GM19193 (cell line): ENCODE data around the gene FGD3.

Experiments used
- POLR2A ChIP-seq: IDR thresholded peaks from 4 replicates; pipeline ENCODE4 v1.6.1; 2011; ENCODE audit not compliant: insufficient read depth, insufficient read length; ENCODE audit errors: extremely low read depth

Gene FGD3

DNA sequence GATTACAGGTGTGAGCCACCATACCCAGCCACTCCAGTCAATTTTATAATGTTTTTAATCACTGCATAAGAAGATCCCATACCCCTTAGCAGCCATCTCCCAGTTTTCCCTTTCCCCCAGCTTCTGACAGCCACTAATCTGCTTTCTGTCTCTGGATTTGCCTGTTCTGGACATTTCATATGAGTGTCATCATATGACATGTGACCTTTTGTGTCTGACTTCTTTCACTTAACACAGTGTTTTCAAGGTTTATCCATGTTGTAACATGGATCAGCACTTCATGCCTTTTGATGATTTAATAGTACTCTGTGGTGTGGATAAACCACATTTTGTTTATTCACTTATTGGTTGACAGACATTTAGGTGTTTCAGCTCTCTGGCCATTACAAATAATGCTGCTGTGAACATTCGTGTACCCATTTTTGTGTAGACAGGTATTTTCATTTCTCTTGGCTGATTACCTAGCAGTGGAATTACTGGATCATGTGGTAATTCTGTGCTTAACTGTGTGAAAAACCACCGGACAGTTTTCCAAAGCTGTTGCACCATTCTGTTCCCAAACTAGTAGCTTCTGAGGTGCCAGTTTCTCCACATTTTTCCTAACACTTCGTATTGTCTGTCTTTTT lies 119.8 kb downstream of the FGD3 start:
- TF ChIP-seq POLR2A: no peak

DNA sequence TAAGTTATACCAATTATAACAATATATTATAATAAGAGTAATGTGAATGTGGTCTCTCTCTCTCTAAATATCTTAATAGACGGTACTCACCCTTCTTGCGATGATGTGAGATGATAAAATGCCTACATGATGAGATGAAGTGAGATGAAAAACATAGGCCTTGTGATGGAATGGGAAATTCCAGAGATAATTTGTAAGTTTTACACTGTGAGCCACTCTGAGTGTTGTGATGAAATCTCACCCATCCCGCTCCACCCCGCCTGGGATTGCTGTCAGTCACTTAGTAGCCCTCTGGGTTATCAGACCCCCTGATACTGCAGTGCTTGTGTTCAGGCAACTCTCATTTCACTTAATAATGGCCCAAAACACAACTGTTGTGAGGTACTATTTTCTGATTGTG lies 121.6 kb downstream of the FGD3 start:
- TF ChIP-seq POLR2A: no peak

DNA sequence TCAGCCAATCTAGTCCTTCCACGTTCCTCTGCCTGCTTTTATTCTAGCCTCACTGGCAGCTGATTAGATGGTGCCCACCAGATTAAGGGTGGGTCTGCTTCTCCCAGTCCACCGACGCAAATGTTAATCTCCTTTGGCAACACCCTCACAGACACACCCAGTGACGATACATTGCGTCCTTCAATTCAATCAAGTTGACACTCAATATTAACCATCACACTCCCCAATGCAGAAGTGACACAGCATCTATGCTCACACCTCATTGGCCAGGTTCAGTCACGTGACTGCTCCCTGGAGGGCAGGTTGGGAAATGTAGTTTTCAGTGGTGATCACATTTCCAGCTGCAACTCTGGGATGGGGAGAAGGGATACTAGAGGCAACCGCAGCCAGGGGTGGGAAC lies 124.1 kb downstream of the FGD3 start:
- no peak for TF ChIP-seq POLR2A

DNA sequence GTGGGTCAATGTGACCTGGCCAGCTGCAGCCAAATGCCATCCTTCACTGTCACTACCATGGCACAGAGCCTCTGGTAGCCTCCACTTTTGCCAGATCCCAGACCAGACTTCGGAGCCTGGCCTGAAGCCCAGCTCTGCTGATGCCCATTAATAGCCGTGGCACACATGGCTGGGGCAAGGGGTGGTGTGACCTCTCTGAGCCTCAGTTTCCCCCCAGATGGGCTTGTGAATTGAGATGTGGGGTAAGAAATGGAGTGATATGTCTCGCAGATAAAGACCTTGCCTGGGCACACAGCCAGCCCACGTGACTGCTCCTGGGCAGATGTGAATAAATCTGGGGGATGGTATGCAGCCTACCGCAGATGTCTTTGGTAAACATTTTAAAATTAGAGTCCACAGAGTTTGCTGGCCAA lies 125.1 kb downstream of the FGD3 start:
- TF ChIP-seq POLR2A: no peak

DNA sequence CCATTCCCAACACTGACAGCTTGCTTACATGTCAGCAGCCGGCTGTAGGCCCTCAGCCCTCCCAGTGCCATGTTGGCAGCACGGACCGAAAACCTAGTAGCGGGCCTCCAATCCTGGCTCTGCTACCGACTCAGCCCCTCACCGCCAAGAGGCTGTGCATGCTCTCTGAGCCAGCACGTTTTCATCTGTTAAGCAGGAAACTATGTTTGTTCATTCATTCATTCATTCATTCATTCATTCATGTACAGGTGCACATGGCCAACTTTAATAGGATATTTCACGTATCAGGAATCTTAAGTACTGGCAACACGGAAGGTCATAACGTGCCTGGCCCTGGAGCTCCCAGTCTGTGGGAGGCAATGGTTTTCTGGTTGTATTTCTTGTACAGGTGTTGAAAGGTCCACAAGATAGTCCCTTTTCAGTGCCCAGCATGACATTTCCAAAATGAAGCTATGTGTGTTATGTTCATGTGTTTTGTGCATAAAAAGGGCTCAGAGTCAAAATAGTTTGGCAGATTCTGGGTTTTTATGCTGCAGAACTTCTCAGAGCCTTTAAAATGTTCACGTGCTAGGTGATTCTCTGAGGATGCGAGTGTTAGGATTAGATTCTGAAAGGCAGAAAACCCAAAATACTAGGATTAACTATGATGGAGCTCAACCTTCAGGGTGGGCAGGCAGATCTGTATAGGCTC lies 128.9 kb downstream of the FGD3 start:
- TF ChIP-seq POLR2A: no peak

DNA sequence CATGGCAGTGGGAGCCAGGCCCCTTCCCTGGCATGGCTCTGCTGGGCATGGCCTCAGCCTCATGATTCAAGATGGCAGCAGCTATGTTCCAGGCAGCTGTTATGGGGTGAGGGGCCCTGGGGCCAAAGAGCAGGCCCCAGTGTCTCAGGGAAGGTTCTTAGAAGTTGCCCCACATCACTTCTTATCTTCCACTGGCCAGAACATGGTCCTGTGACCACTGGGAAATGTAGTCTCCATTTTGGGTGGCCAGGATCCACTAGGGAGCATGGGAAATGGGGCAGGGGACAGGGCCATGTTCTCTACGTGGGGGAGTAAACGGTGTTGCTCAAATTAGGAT lies 129.4 kb downstream of the FGD3 start:
- no peak for TF ChIP-seq POLR2A

DNA sequence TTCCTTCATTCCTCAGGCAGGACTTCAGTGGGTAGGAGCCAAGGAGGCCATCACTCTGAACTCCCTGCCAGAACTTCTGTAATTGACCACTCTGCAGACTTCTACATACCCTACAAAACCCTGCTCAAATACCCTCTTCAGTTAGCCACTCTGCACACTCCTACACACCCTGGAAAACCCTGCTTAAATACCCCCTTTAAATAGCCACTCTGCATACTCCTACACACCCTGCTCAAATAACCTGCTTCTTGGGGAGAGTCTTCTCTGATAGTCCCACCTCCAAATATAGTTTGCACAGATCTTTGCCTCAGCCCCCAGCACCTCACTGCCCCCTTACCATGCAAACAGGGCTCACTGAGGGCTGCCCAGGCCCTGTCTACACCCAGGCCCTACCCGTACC lies 130.0 kb downstream of the FGD3 start:
- no peak for TF ChIP-seq POLR2A

DNA sequence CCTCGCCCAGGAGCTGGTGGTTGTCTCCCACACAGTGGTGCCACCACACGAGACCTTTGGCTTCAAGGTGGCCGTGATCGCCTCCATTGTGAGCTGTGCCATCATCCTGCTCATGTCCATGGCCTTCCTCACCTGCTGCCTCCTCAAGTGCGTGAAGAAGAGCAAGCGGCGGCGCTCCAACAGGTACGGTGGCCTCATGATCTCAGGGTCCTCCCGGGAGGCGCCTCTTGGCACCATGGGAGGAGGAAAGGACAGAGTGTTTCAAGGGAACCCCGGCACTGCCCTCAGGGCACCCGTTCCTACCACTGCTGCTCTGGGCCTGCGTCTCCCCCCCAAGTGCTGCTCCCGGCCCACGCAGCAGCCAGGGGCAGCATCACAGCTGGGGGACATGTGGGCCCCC lies 130.5 kb downstream of the FGD3 start:
- no peak for TF ChIP-seq POLR2A

DNA sequence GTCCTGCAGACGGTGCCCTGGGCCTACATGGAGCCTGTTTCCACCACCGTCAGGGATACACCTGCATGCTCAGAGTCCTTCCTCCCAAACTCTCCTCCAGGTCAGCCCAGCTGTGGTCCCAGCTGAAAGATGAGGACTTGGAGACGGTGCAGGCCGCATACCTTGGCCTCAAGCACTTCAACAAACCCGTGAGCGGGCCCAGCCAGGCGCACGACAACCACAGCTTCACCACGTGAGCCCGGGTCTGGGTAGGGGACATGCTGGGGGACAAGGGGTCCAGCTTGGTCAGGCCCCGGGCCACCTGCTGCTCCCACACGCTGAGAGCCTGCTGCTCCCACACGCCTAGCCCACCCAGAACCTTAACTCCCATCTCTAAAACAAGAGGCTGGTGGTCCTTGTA lies 132.0 kb downstream of the FGD3 start:
- TF ChIP-seq POLR2A: no peak

DNA sequence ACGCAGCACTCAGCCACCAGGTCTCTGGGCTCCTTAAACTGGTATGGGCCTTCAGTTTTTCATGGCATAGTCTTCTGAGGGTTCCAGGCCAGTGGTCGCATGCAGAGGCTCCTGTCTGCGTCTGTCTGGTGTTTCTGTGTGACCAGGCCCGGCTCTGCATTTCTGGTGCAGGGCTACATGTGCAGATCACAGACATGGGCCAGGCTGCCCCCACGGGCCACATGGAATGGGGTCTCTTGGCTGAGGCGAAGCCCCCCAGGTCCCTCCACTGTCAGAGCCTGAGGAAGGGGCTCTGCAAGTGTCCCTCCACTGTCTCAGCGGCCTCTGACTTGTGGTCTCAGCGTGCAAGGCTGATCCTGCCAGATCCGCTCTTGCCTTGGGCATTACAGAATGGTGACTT lies 133.1 kb downstream of the FGD3 start:
- TF ChIP-seq POLR2A: no peak

DNA sequence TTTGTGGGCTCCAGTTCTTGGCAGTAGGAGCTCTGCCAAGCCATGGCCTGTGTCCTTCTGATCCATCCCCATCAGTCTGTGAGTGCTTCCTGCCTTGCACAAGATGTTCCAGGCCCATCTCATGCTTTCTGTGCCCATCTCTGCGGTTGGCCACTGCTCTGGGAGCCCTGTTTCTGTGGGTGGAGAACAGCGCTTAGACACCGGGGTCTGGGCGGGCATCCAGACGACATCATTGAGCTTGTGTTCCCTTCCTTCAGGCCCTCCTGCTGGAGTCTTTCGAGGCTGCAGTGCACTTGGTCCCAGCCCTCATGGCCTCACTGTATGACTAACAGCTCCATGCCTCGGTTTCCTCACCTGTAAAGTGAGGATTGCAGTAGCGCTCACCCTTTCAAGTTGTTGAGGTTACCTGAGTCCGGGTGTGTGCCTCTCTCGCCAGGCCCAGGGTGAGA lies 133.8 kb downstream of the FGD3 start:
- no peak for TF ChIP-seq POLR2A

DNA sequence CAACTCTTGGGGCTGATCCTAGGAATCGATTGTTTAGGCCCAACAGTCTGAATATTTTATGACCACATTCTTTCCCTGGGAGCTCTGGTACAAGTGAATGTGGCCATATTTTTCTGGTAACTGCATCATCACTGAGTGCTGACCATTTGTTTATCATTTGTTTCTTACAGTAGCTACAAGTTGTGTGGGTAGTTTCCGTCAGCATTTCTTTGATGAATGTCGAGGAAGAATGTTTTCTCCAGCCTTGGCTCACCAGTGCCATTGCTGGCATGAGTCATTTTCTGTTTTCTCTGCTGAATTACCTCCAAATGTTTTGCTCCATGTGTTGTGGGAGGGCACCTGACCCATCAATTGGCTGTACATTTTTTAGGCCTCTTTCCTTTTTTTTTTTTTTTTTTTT lies 134.6 kb downstream of the FGD3 start:
- TF ChIP-seq POLR2A: no peak

DNA sequence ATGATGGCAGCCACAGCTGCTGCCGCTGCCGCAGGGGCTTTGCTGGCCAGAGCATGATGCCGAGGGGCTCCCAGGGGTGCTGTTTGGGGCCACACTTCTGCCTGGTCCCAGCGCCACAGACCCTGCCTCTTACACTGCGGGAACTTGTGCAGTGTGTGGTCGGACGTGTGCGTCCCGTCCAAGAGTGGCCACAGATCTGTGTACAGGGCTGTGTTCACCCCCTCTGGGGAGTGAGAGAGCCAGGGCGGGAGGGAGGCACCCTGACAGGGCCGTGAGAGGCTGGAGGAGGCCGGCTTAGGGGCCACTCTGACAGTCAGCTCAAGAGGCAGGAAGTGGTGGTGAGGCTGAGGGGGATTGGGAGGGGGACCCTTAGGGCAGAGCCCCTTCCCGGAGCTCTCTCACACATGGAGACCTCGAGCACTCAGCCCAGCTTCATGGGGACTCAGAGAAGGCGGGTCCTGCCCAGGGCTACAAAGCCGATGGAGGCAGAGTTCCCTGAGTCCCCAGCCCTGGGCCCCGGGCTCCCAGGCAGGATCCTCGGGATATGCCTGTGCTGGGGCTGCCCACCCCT lies 135.6 kb downstream of the FGD3 start:
- no peak for TF ChIP-seq POLR2A

DNA sequence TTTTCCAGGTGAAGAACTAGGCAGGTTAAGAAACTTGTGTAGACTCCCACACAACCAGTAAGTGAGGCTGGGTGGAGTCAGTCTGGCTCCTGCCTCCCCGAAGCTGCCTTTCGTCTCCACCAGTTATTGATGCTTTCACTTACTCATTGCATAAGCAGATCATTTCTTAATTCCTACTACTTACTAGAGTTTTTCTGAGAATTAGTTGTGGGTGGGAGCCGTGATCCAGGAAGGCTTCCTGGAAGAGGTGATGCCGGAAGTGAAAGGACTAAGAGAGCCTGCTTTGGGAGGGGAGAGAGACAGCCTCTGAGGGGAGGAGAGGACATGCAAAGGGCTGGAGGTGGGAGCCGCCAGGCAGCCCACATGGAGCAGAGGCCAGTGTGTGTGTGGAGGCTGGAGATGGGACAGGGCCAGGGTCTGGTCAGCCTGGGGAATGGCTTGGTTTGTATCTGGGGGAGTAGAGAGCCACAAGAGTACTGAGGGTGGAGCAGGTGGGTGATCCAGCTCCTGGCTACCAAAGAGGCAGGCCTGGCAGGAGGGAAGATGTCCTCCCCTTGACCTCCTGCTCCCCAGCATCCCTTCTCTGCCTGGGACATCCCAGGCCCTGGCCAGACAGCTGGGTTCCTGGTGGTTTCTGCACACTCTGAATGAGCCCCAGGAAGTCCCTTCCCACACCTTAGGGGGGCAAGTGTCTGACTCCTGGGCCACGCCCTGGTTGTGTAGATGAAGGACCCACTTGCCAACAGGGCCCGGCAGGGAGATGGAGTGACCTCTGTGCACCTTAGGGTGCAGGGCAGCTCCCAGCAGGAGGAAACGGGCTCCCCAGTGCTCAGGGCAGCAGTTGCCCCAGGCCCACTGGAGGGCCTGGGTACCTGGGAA lies 136.5 kb downstream of the FGD3 start:
- TF ChIP-seq POLR2A: no peak

DNA sequence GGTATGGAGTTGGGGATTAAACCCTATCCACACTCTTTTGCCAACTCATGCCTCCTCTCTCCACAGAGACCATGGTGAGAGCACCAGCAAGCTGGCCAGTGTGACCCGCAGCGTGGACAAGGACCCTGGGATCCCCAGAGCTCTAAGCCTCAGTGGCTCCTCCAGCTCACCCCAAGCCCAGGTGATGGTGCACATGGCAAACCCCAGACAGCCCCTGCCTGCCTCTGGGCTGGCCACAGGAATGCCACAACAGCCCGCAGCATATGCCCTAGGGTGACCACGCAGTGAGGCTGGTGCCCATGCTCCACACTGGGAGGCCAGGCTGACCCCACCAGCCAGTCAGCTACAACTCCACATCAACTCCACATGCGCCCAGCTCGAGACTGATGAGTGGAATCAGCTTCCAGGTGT lies 137.2 kb downstream of the FGD3 start:
- no peak for TF ChIP-seq POLR2A
